Endodermal cell (in vitro differentiated cells): ENCODE results near the gene CD300H. TPM values are rescaled to one million over a fixed set of nuclear protein-coding genes. Genes with fewer than 3 reads are reported as not detected.

Experiments used
- DNase-seq: peaks from one replicate; pipeline ENCODE4 v3.0.0-alpha.2; 2017
- H3K27ac ChIP-seq: 2 replicates; pipeline ENCODE4 v1.5.1; 2013; ENCODE audit warnings: mild to moderate bottlenecking, low read depth, low read length, moderate library complexity
- H3K27me3 ChIP-seq: 2 replicates; pipeline ENCODE4 v1.6.1; 2013; ENCODE audit warnings: mild to moderate bottlenecking, low read length, moderate library complexity; ENCODE audit not compliant: insufficient read depth, control insufficient read depth, poor library complexity, severe bottlenecking
- H3K36me3 ChIP-seq: 2 replicates; pipeline ENCODE4 v1.7.0; 2013; ENCODE audit warnings: mild to moderate bottlenecking, low read length, moderate library complexity; ENCODE audit not compliant: control insufficient read depth, insufficient read depth
- H3K4me1 ChIP-seq: one replicate; pipeline ENCODE4 v1.7.0; 2013; ENCODE audit warnings: low read length; ENCODE audit not compliant: control insufficient read depth, insufficient read depth
- H3K4me3 ChIP-seq: 2 replicates; pipeline ENCODE4 v1.5.1; 2013; ENCODE audit warnings: mild to moderate bottlenecking, low read length, moderate library complexity
- H3K9ac ChIP-seq: 2 replicates; pipeline ENCODE4 v1.6.1; 2013; ENCODE audit warnings: mild to moderate bottlenecking, low read length, moderate library complexity; ENCODE audit not compliant: poor library complexity, severe bottlenecking; ENCODE audit errors: extremely low read depth
- H3K9me3 ChIP-seq: 2 replicates; pipeline ENCODE4 v1.6.1; 2013; ENCODE audit warnings: mild to moderate bottlenecking, low read length, moderate library complexity; ENCODE audit not compliant: control insufficient read depth
- H3K27ac Mint-ChIP-seq: 2 replicates; pipeline ENCODE4 v1.8.0; 2020; ENCODE audit warnings: mixed read lengths
- H3K27me3 Mint-ChIP-seq: 2 replicates; pipeline ENCODE4 v1.8.0; 2021; ENCODE audit warnings: mild to moderate bottlenecking, mixed read lengths; ENCODE audit not compliant: insufficient read depth
- H3K36me3 Mint-ChIP-seq: 2 replicates; pipeline ENCODE4 v1.8.0; 2020; ENCODE audit warnings: low read depth, mixed read lengths
- H3K4me1 Mint-ChIP-seq: 2 replicates; pipeline ENCODE4 v1.8.0; 2020; ENCODE audit warnings: mixed read lengths
- H3K4me3 Mint-ChIP-seq: 2 replicates; pipeline ENCODE4 v1.8.0; 2020; ENCODE audit warnings: mild to moderate bottlenecking, moderate library complexity, mixed read lengths
- H3K9me3 Mint-ChIP-seq: 2 replicates; pipeline ENCODE4 v1.8.0; 2020; ENCODE audit warnings: mild to moderate bottlenecking, mixed read lengths
- WGBS, 2 experiments: methylation state at CpG; one replicate each; pipeline versions ENCODE4 v1.1.5 to v1.1.7; 2013; ENCODE audit warnings: missing lambda C conversion rate in 2 of 2, mixed read lengths in 1 of 2; ENCODE audit not compliant: insufficient coverage in 1 of 2, insufficient read length in 1 of 2; 5-methylcytosine and 5-hydroxymethylcytosine counted together
- total RNA-seq, 2 donors: library from RNA; stranded (reverse); fragmentation: NEBNext Ultra II Directional in 1 of 2; extraction: Animal tissue kit (Norgen Biotek cat#: 25700) in 1 of 2; gene quantifications; 2 replicates in 1 of 2; 3 replicates in 1 of 2; pipeline ENCODE4 v1.2.1, GENCODE V29; 2021
- TF ChIP-seq, protein P1 (sequence below): fragments of 200-600 bp; sonication (generic); conservative IDR thresholded peaks from 2 replicates; pipeline ENCODE4 v1.5.0; 2021; ENCODE audit warnings: antibody characterized with exemption, mild to moderate bottlenecking

The CD300H gene
- total RNA-seq, 2 donors from 2014 or later, result not detected

DNA sequence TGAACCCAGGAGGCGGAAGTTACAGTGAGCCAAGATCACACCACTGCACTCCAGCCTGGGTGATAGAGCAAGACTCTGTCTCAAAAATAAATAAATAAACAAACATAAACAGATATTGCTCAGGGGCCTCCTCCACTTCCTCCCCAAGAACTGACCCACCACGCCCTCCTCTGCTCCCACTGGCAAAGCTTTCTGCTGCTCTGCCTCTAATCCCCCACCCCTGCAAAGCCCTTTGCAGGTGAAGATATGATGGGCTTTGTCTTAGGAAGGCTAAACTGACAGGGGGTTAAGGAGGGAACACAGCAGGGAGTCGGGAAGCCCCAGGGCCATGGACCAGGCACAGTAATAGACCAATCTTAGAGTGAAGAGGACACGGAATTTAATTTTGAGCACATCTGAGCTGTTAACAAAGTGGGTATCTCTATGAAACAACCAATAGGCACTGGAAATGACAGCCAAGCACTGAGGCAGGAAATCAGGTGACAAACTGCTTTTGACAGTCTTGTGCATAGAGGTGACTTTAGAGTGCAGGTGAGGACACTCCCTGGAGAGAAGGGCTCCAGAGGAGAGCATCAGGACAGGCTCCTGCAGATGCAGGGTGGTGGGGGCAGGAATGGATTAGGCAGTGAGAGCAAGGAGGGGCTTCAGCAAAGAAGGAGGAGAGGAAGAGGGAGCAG is 31.2 kb upstream of the CD300H start:
- no peaks in the 10 kb centered on the region for H3K4me1 ChIP-seq
- H3K9ac ChIP-seq, result no peak overlapping the region
- 67 to 83% methylated on average over 2 to 4 of the region's 4 CpGs for WGBS, 2 experiments
- peaks cover 11% of the 10 kb centered on the region for H3K27me3 Mint-ChIP-seq
- H3K27me3 ChIP-seq, result no peaks in the 10 kb centered on the region
- H3K36me3 Mint-ChIP-seq, result no peaks in the 10 kb centered on the region
- H3K9me3 ChIP-seq, result no peaks in the 10 kb centered on the region
- no peak overlapping the region for H3K27ac Mint-ChIP-seq
- no peaks in the 10 kb centered on the region for H3K9me3 Mint-ChIP-seq
- no peak overlapping the region for H3K4me3 Mint-ChIP-seq
- no peak overlapping the region for H3K4me3 ChIP-seq
- H3K4me1 Mint-ChIP-seq, result peaks cover 10% of the 10 kb centered on the region
- no peak for DNase-seq
- no peaks in the 10 kb centered on the region for H3K36me3 ChIP-seq
- no peak overlapping the region for H3K27ac ChIP-seq
- TF ChIP-seq, protein P1, sequence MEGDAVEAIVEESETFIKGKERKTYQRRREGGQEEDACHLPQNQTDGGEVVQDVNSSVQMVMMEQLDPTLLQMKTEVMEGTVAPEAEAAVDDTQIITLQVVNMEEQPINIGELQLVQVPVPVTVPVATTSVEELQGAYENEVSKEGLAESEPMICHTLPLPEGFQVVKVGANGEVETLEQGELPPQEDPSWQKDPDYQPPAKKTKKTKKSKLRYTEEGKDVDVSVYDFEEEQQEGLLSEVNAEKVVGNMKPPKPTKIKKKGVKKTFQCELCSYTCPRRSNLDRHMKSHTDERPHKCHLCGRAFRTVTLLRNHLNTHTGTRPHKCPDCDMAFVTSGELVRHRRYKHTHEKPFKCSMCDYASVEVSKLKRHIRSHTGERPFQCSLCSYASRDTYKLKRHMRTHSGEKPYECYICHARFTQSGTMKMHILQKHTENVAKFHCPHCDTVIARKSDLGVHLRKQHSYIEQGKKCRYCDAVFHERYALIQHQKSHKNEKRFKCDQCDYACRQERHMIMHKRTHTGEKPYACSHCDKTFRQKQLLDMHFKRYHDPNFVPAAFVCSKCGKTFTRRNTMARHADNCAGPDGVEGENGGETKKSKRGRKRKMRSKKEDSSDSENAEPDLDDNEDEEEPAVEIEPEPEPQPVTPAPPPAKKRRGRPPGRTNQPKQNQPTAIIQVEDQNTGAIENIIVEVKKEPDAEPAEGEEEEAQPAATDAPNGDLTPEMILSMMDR, result no peak

DNA sequence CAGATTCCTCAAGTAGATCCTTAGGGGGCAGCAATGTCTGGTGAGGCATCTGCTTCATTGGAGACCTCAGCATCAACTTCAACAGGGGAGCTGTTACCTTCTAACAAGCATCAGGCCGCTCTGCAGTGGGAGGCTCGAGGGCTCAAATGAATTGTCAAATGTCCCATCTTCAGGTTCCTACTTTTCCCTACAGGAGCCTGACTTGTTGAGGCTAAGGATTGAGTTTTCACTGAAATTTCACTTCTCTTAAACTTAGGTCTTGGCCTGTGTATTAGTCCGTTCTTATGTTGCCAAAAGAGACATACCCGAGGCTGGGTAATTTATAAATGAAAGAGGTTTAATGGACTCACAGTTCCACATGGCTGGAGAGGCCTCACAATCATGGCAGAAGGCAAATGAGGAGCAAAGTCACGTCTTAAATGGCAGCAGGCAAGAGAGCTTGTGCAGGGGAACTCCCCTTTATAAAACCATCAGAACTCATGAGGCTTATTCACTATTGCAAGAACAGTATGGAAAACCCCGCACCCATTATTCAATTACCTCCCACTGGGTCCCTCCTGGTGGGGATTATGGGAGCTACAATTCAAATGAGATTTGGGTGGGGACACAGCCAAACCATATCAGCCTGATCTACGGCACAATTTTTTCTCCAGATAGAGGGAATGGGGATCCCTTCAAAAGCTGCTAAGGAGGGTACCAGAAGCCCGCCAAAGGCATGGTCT is 29.9 kb upstream of the CD300H start:
- no peak overlapping the region for H3K4me3 ChIP-seq
- Mint-ChIP-seq H3K4me3 (no peak overlapping the region), H3K27me3 (peaks cover 19% of the 10 kb centered on the region), H3K9me3 (no peaks in the 10 kb centered on the region), H3K27ac (no peak overlapping the region), H3K36me3 (no peaks in the 10 kb centered on the region), H3K4me1 (peaks cover 10% of the 10 kb centered on the region)
- no peak for DNase-seq
- TF ChIP-seq, protein P1, result peak; percentile 42
- H3K27ac ChIP-seq, result no peak overlapping the region
- H3K36me3 ChIP-seq, result no peaks in the 10 kb centered on the region
- H3K27me3 ChIP-seq, result peaks cover 2% of the 10 kb centered on the region
- WGBS, 2 experiments, result 81 to 84% methylated on average over 7 to 8 of the region's 8 CpGs
- H3K9me3 ChIP-seq, result no peaks in the 10 kb centered on the region
- no peaks in the 10 kb centered on the region for H3K4me1 ChIP-seq
- H3K9ac ChIP-seq, result no peak overlapping the region

DNA sequence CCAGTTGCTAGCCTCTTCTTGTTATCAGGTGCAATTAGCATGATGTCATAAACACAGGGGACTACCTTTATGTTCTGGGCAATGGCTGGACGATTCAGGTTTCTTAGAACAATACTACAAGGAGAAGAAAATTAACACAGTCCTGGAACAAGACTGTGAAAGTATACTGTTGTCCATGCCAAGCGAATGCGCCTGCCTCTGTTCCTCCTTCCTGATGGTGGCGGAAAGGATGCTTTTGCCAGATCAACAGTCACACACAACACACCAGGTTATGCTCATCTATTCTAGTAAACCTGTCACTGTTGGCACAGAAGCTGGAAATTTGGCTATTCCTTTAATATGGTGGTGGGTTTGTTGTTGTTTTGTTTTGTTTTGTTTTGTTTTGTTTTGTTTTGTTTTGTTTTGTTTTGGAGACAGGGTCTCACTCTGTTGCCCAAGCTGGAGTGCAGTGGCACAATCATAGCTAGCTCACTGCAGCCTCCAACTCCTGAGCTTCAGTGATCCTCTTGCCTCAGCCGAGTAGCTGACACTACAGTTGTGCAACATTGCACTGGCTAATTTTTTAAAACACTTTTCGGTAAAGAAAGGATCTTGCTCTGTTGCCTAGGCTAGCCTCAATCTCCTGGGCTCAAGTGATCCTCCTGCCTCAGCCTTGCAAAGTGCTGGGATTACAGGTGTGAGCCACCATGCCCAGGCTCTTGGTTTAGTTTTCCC is 27.9 kb upstream of the CD300H start:
- TF ChIP-seq, protein P1, result no peak
- no peak overlapping the region for H3K4me3 ChIP-seq
- no peak overlapping the region for H3K27ac Mint-ChIP-seq
- no peaks in the 10 kb centered on the region for H3K9me3 Mint-ChIP-seq
- peaks cover 4% of the 10 kb centered on the region for H3K27me3 ChIP-seq
- no peak overlapping the region for H3K4me3 Mint-ChIP-seq
- H3K9ac ChIP-seq, result no peak overlapping the region
- H3K27ac ChIP-seq, result no peak overlapping the region
- 79 to 84% methylated on average over 6 of the region's 6 CpGs for whole genome bisulfite sequencing, 2 experiments
- DNase-seq, result no peak
- no peaks in the 10 kb centered on the region for H3K9me3 ChIP-seq
- H3K27me3 Mint-ChIP-seq, result peaks cover 22% of the 10 kb centered on the region
- H3K4me1 Mint-ChIP-seq, result peaks cover 10% of the 10 kb centered on the region
- no peaks in the 10 kb centered on the region for H3K36me3 ChIP-seq
- H3K36me3 Mint-ChIP-seq, result no peaks in the 10 kb centered on the region
- no peaks in the 10 kb centered on the region for H3K4me1 ChIP-seq
